Retina (tissue), 1 donor: ENCODE measurements around the gene UBE2D3.
A peak's percentile ranks its signal among the peaks of the same experiment; 100 is the strongest.

ENCODE experiments used
- DNase-seq: peaks from one replicate; pipeline ENCODE4 v3.0.0-alpha.2; 2016

UBE2D3 gene

GRCh38 chr4:102789317-102789717 lies 38.0 kb downstream of the UBE2D3 start:
- DNase-seq = no peak

GRCh38 chr4:102787944-102788343 lies 39.4 kb downstream of the UBE2D3 start:
- no peak for DNase-seq

- no peak for DNase-seq
These were observed 40.1 kb downstream of the UBE2D3 start for GRCh38 chr4:102787096-102787881.

GRCh38 chr4:102786279-102786678 lies 41.1 kb downstream of the UBE2D3 start:
- DNase-seq = no peak

GRCh38 chr4:102783006-102783405 lies 44.3 kb downstream of the UBE2D3 start:
- no peak for DNase-seq

GRCh38 chr4:102781570-102781969 lies 45.8 kb downstream of the UBE2D3 start:
- DNase-seq = no peak

- DNase-seq = no peak
These were observed 46.7 kb downstream of the UBE2D3 start for GRCh38 chr4:102780476-102781144.

GRCh38 chr4:102779204-102779603 lies 48.1 kb downstream of the UBE2D3 start:
- DNase-seq = no peak

- DNase-seq = no peak
These were observed 48.6 kb downstream of the UBE2D3 start for GRCh38 chr4:102778720-102779119.

GRCh38 chr4:102775805-102776204 lies 51.5 kb downstream of the UBE2D3 start:
- no peak for DNase-seq

- no peak for DNase-seq
These were observed 53.1 kb downstream of the UBE2D3 start for GRCh38 chr4:102774254-102774653.

- DNase-seq = no peak
These were observed 54.5 kb downstream of the UBE2D3 start for GRCh38 chr4:102772738-102773340.

GRCh38 chr4:102764901-102765300 lies 62.5 kb downstream of the UBE2D3 start:
- DNase-seq = no peak

- DNase-seq = peak; percentile 17
These were observed 65.4 kb downstream of the UBE2D3 start for GRCh38 chr4:102761906-102762305.

- no peak for DNase-seq
These were observed 66.1 kb downstream of the UBE2D3 start for GRCh38 chr4:102761296-102761701.

- DNase-seq = peak; percentile 94
These were observed 66.6 kb downstream of the UBE2D3 start, which contains the start of gene MANBA for GRCh38 chr4:102760645-102761295. MANBA (minus strand) TSS chr4:102760968; CDS start chr4:102760894, 74 bp downstream.

- DNase-seq = no peak
These were observed 67.3 kb downstream of the UBE2D3 start for GRCh38 chr4:102759831-102760644.

GRCh38 chr4:102758241-102759160 lies 68.8 kb downstream of the UBE2D3 start:
- no peak for DNase-seq

GRCh38 chr4:102757681-102758080 lies 69.7 kb downstream of the UBE2D3 start:
- DNase-seq = no peak

- DNase-seq = no peak
These were observed 73.3 kb downstream of the UBE2D3 start for GRCh38 chr4:102754044-102754443.

GRCh38 chr4:102751941-102752340 lies 75.4 kb downstream of the UBE2D3 start:
- DNase-seq = no peak
